HEK293 (cell line): ENCODE measurements around the gene C12orf56.
A peak's percentile ranks its signal among the peaks of the same experiment; 100 is the strongest.

Experiments used
- BCL11B ChIP-seq: fragments of 450-650 bp; formaldehyde crosslinking; IDR thresholded peaks from 2 replicates; pipeline ENCODE4 v1.5.1; 2016; ENCODE audit warnings: low read depth, missing biosample characterization, missing genetic modification characterization
- HOXA7 ChIP-seq: sonication (generic); formaldehyde crosslinking; IDR thresholded peaks from 2 replicates; pipeline ENCODE4 v1.8.1; 2022; ENCODE audit warnings: missing genetic modification reagents, borderline replicate concordance
- KLF8 ChIP-seq: fragments of 450-650 bp; formaldehyde crosslinking; IDR thresholded peaks from 2 replicates; pipeline ENCODE4 v1.5.1; 2016; ENCODE audit warnings: missing biosample characterization, missing genetic modification characterization
- KLF9 ChIP-seq: fragments of 450-650 bp; formaldehyde crosslinking; IDR thresholded peaks from 2 replicates; pipeline ENCODE4 v1.5.1; 2016; ENCODE audit warnings: missing biosample characterization, missing genetic modification characterization, low read depth
- MYNN ChIP-seq: fragments of 450-650 bp; formaldehyde crosslinking; IDR thresholded peaks from 2 replicates; pipeline ENCODE4 v1.5.1; 2016; ENCODE audit warnings: missing biosample characterization, missing genetic modification characterization, borderline replicate concordance
- SCRT2 ChIP-seq: fragments of 450-650 bp; formaldehyde crosslinking; IDR thresholded peaks from 2 replicates; pipeline ENCODE4 v1.5.1; 2016; ENCODE audit warnings: missing biosample characterization, missing genetic modification characterization
- SP2 ChIP-seq: fragments of 450-650 bp; formaldehyde crosslinking; IDR thresholded peaks from 2 replicates; pipeline ENCODE4 v1.5.1; 2016; ENCODE audit warnings: missing biosample characterization, missing genetic modification characterization
- TCF7L2 ChIP-seq: IDR thresholded peaks from 2 replicates; pipeline ENCODE4 v1.6.1; 2011; ENCODE audit warnings: low read depth, mild to moderate bottlenecking, inconsistent platforms, low read length, moderate library complexity, borderline replicate concordance
- YY1 ChIP-seq: fragments of 450-650 bp; formaldehyde crosslinking; IDR thresholded peaks from 2 replicates; pipeline ENCODE4 v1.5.1; 2018; ENCODE audit warnings: missing biosample characterization, missing genetic modification characterization
- ZBTB44 ChIP-seq: fragments of 450-650 bp; IDR thresholded peaks from 2 replicates; pipeline ENCODE4 v1.5.1; 2018; ENCODE audit warnings: missing biosample characterization, mild to moderate bottlenecking, missing genetic modification characterization
- ZFP37 ChIP-seq: fragments of 450-650 bp; formaldehyde crosslinking; IDR thresholded peaks from 2 replicates; pipeline ENCODE4 v1.5.1; 2016; ENCODE audit warnings: missing biosample characterization, missing genetic modification characterization
- ZNF146 ChIP-seq: fragments of 450-650 bp; formaldehyde crosslinking; IDR thresholded peaks from 2 replicates; pipeline ENCODE4 v1.5.1; 2016; ENCODE audit warnings: missing biosample characterization, missing genetic modification characterization
- ZNF16 ChIP-seq: fragments of 450-650 bp; formaldehyde crosslinking; IDR thresholded peaks from 2 replicates; pipeline ENCODE4 v1.5.1; 2016; ENCODE audit warnings: low read depth, missing biosample characterization, missing genetic modification characterization
- ZNF24 ChIP-seq: fragments of 450-650 bp; formaldehyde crosslinking; IDR thresholded peaks from 2 replicates; pipeline ENCODE4 v1.5.1; 2016; ENCODE audit warnings: missing biosample characterization, missing genetic modification characterization
- ZNF292 ChIP-seq: fragments of 450-650 bp; formaldehyde crosslinking; IDR thresholded peaks from 2 replicates; pipeline ENCODE4 v1.5.1; 2016; ENCODE audit warnings: low read depth, missing biosample characterization, missing genetic modification characterization, borderline replicate concordance
- ZNF302 ChIP-seq: fragments of 450-650 bp; formaldehyde crosslinking; IDR thresholded peaks from 2 replicates; pipeline ENCODE4 v1.5.1; 2016; ENCODE audit warnings: missing biosample characterization, missing genetic modification characterization, low read depth
- ZNF335 ChIP-seq: fragments of 450-650 bp; formaldehyde crosslinking; conservative IDR thresholded peaks from 2 replicates; pipeline ENCODE4 v1.5.1; 2016; ENCODE audit warnings: missing biosample characterization, missing genetic modification characterization
- ZNF473 ChIP-seq: fragments of 450-650 bp; formaldehyde crosslinking; IDR thresholded peaks from 2 replicates; pipeline ENCODE4 v1.5.1; 2017; ENCODE audit warnings: missing biosample characterization, missing genetic modification characterization
- ZNF514 ChIP-seq: fragments of 450-650 bp; formaldehyde crosslinking; IDR thresholded peaks from 2 replicates; pipeline ENCODE4 v1.5.1; 2016; ENCODE audit warnings: missing biosample characterization, missing genetic modification characterization
- ZNF518A ChIP-seq: fragments of 450-650 bp; formaldehyde crosslinking; conservative IDR thresholded peaks from 2 replicates; pipeline ENCODE4 v1.5.1; 2016; ENCODE audit warnings: low read depth, missing biosample characterization, missing genetic modification characterization
- ZNF560 ChIP-seq: fragments of 450-650 bp; formaldehyde crosslinking; IDR thresholded peaks from 2 replicates; pipeline ENCODE4 v1.5.1; 2017; ENCODE audit warnings: missing biosample characterization, missing genetic modification characterization, borderline replicate concordance
- ZNF600 ChIP-seq: fragments of 450-650 bp; formaldehyde crosslinking; IDR thresholded peaks from 2 replicates; pipeline ENCODE4 v1.5.1; 2016; ENCODE audit warnings: missing biosample characterization, missing genetic modification characterization
- ZNF629 ChIP-seq: fragments of 450-650 bp; formaldehyde crosslinking; IDR thresholded peaks from 2 replicates; pipeline ENCODE4 v1.5.1; 2017; ENCODE audit warnings: missing biosample characterization, missing genetic modification characterization
- ZNF692 ChIP-seq: fragments of 450-650 bp; formaldehyde crosslinking; IDR thresholded peaks from 2 replicates; pipeline ENCODE4 v1.5.1; 2016; ENCODE audit warnings: missing biosample characterization, missing genetic modification characterization
- ZNF830 ChIP-seq: fragments of 450-650 bp; IDR thresholded peaks from 2 replicates; pipeline ENCODE4 v1.5.0; 2018; ENCODE audit warnings: missing biosample characterization, missing genetic modification characterization, low read depth, mild to moderate bottlenecking, moderate library complexity
- ZNF843 ChIP-seq: fragments of 450-650 bp; formaldehyde crosslinking; IDR thresholded peaks from 2 replicates; pipeline ENCODE4 v1.5.1; 2016; ENCODE audit warnings: missing biosample characterization, missing genetic modification characterization
- ZXDB ChIP-seq: fragments of 450-650 bp; formaldehyde crosslinking; IDR thresholded peaks from 2 replicates; pipeline ENCODE4 v1.5.1; 2016; ENCODE audit warnings: missing biosample characterization, missing genetic modification characterization
- TF ChIP-seq, protein P1 (sequence below): fragments of 450-650 bp; formaldehyde crosslinking; IDR thresholded peaks from 2 replicates; pipeline ENCODE4 v1.5.1; 2017; ENCODE audit warnings: missing biosample characterization, missing genetic modification characterization
- TF ChIP-seq, protein P2 (sequence below): fragments of 450-650 bp; formaldehyde crosslinking; IDR thresholded peaks from 2 replicates; pipeline ENCODE4 v1.5.1; 2017; ENCODE audit warnings: missing biosample characterization, missing genetic modification characterization

The C12orf56 gene

DNA sequence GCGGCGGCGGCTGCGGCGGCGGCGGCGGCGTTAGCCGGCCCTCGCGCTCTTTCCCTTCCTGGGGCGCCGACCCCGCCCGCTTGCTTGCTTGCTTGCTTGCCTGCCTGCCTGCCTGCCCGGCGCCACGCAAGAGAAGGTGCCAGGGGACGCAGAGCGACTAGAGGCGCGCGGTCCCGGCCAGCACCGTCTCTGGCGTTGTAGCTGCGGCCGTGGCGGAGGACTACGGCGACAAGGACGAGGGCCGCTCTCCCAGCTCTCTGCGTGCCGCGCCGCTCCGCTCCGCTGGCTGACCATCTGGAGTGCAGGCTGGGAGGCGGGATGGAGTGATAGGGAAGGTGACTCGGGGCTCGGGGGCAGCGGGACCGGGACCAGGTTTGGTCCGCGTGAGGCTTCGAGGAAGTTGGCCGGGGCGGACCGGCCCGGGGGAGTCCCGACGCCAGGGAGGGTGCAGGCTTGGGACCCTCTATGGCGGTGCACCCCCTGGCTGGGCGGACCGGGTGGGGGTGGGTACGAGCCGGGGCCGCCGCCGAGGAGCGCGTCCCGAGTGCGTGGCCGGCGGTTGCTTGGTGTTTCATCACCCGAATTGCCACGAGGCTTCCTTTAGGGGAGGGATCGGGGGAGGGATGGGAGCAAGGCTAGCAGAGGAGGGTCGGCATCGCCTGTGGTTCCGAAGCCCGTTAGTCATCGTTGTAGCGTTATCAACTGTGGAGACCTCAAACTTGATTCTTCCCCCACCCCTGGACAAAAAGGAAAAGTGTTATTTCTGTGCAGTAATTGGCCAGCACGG is 14.1 kb upstream of the C12orf56 start (continued):
- TF ChIP-seq, protein P1, sequence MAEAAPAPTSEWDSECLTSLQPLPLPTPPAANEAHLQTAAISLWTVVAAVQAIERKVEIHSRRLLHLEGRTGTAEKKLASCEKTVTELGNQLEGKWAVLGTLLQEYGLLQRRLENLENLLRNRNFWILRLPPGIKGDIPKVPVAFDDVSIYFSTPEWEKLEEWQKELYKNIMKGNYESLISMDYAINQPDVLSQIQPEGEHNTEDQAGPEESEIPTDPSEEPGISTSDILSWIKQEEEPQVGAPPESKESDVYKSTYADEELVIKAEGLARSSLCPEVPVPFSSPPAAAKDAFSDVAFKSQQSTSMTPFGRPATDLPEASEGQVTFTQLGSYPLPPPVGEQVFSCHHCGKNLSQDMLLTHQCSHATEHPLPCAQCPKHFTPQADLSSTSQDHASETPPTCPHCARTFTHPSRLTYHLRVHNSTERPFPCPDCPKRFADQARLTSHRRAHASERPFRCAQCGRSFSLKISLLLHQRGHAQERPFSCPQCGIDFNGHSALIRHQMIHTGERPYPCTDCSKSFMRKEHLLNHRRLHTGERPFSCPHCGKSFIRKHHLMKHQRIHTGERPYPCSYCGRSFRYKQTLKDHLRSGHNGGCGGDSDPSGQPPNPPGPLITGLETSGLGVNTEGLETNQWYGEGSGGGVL (tag by site-specific recombination) = peak; percentile 97
- TF ChIP-seq YY1 (tag by site-specific recombination) = peak; percentile 73; the same call in 1 of the 2 replicates
- TF ChIP-seq ZNF514 (tag by site-specific recombination) = no peak
- no peak for TF ChIP-seq ZNF292 (tag by site-specific recombination)
- peak; percentile 81 for TF ChIP-seq SP2 (tag by site-specific recombination)
- no peak for TF ChIP-seq ZNF560 (tag by site-specific recombination)
- TF ChIP-seq ZNF24 (tag by site-specific recombination) = peak; percentile 68
- TF ChIP-seq ZNF830 (tag by site-specific recombination) = no peak
- 0 out of 2 replicates have a peak, but pooled peaks have one; percentile 28 for TF ChIP-seq BCL11B
- peak; percentile 69 for TF ChIP-seq ZXDB (tag by site-specific recombination)
- TF ChIP-seq ZNF692 (tag by site-specific recombination) = peak; percentile 82; the same call in 1 of the 2 replicates
- TF ChIP-seq ZNF600 (tag by site-specific recombination) = peak; percentile 98
- peak; percentile 84 for TF ChIP-seq ZNF335
- TF ChIP-seq KLF8 (tag by site-specific recombination) = no peak; the same call in 1 of the 2 replicates
- TF ChIP-seq ZFP37 (tag by site-specific recombination) = peak; percentile 93
- TF ChIP-seq MYNN (tag by site-specific recombination) = no peak
- TF ChIP-seq ZBTB44 (tag by site-specific recombination) = no peak
- no peak for TF ChIP-seq ZNF302 (tag by site-specific recombination)
- no peak for TF ChIP-seq TCF7L2
- no peak for TF ChIP-seq ZNF146 (tag by site-specific recombination)
- TF ChIP-seq ZNF473 (tag by site-specific recombination) = no peak
- TF ChIP-seq, protein P2, sequence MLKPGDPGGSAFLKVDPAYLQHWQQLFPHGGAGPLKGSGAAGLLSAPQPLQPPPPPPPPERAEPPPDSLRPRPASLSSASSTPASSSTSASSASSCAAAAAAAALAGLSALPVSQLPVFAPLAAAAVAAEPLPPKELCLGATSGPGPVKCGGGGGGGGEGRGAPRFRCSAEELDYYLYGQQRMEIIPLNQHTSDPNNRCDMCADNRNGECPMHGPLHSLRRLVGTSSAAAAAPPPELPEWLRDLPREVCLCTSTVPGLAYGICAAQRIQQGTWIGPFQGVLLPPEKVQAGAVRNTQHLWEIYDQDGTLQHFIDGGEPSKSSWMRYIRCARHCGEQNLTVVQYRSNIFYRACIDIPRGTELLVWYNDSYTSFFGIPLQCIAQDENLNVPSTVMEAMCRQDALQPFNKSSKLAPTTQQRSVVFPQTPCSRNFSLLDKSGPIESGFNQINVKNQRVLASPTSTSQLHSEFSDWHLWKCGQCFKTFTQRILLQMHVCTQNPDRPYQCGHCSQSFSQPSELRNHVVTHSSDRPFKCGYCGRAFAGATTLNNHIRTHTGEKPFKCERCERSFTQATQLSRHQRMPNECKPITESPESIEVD (tag by site-specific recombination) = no peak
- no peak for TF ChIP-seq ZNF16 (tag by site-specific recombination)
- no peak for TF ChIP-seq ZNF629 (tag by site-specific recombination)
- no peak for TF ChIP-seq HOXA7 (CRISPR knock-in tag)
- TF ChIP-seq SCRT2 = no peak
- 0 out of 2 replicates have a peak, but pooled peaks have one; percentile 37 for TF ChIP-seq ZNF518A (tag by site-specific recombination)
- TF ChIP-seq KLF9 (tag by site-specific recombination) = peak; percentile 64; the same call in 1 of the 2 replicates
- TF ChIP-seq ZNF843 (tag by site-specific recombination) = peak; percentile 78
